Esophagus muscularis mucosa (tissue), 4 donors: ENCODE data around the gene POLR3A.
"Not testable (repeated sequence)": the region's sequence is repeated elsewhere in the genome, so short reads cannot be mapped to it uniquely, and the experiment has no call there.

Experiments
- EP300 ChIP-seq: sonication (generic); formaldehyde crosslinking; IDR thresholded peaks from one replicate; pipeline ENCODE4 v1.6.1; 2017; ENCODE audit warnings: antibody characterized with exemption
- POLR2AphosphoS5 ChIP-seq, 2 donors: sonication (generic); formaldehyde crosslinking; IDR thresholded peaks; one replicate each; pipeline ENCODE4 v1.6.1; 2017; ENCODE audit warnings: antibody characterized with exemption in 2 of 2
- TF ChIP-seq, protein P1 (sequence below), 3 experiments: fragments of 200-600 bp in 2 of 3; fragments of 450-650 bp in 1 of 3; sonication (generic) in 2 of 3; IDR thresholded peaks; one replicate each; pipeline ENCODE4 v1.5.1; 2017 to 2019; ENCODE audit warnings: antibody characterized with exemption in 3 of 3, mild to moderate bottlenecking in 2 of 3, moderate library complexity in 1 of 3

DNA sequence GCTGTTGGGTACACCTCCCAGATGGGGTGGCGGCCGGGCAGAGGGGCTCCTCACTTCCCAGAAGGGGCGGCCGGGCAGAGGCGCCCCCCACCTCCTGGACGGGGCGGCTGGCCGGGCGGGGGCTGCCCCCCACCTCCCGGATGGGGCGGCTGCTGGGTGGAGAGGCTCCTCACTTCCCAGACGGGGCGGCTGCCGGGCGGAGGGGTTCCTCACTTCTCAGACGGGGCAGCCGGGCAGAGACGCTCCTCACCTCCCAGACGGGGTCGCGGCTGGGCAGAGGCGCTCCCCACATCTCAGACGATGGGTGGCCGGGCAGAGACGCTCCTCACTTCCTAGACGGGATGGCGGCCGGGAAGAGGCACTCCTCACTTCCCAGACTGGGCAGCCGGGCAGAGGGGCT is 46.5 kb upstream of the POLR3A start:
- TF ChIP-seq, protein P1, sequence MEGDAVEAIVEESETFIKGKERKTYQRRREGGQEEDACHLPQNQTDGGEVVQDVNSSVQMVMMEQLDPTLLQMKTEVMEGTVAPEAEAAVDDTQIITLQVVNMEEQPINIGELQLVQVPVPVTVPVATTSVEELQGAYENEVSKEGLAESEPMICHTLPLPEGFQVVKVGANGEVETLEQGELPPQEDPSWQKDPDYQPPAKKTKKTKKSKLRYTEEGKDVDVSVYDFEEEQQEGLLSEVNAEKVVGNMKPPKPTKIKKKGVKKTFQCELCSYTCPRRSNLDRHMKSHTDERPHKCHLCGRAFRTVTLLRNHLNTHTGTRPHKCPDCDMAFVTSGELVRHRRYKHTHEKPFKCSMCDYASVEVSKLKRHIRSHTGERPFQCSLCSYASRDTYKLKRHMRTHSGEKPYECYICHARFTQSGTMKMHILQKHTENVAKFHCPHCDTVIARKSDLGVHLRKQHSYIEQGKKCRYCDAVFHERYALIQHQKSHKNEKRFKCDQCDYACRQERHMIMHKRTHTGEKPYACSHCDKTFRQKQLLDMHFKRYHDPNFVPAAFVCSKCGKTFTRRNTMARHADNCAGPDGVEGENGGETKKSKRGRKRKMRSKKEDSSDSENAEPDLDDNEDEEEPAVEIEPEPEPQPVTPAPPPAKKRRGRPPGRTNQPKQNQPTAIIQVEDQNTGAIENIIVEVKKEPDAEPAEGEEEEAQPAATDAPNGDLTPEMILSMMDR (IDR thresholded peaks at IDR 0.05): not testable (repeated sequence)
- TF ChIP-seq EP300; POLR2AphosphoS5 (IDR thresholded peaks at IDR 0.05): not testable (repeated sequence)
